Pancreas (tissue), 10 donors: Measurements from ENCODE around the gene MED25. TPM values are rescaled to one million over a fixed set of nuclear protein-coding genes. Genes with fewer than 3 reads are reported as not detected.
A peak's percentile ranks its signal among the peaks of the same experiment; 100 is the strongest.

Source experiments
- ATAC-seq, 4 donors: fragments of 200-7000 bp; cut with Tn5 transposase; one replicate each; pipeline versions ENCODE4 v1.8.0 to v1.9.1; 2020; ENCODE audit warnings: mild to moderate bottlenecking in 4 of 4, moderate library complexity in 4 of 4
- DNase-seq, 6 donors: peaks; one replicate each; pipeline ENCODE4 v3.0.0-alpha.2; 2020
- FAIRE-seq: peaks from 2 replicates; lab custom pipeline; 2012; peaks lifted over from hg19 to GRCh38; lab: Jason Lieb, UNC
- H3K27ac ChIP-seq, 4 donors: fragments of 200-600 bp; sonication (generic); 1 replicate in 3 of 4; 2 replicates in 1 of 4; pipeline versions ENCODE4 v1.5.0 to v1.8.0; 2020
- H3K27me3 ChIP-seq, 4 donors: fragments of 200-600 bp; one replicate each; pipeline ENCODE4 v1.8.0; 2021
- H3K36me3 ChIP-seq, 3 donors: fragments of 200-600 bp; sonication (generic) in 1 of 3; one replicate each; pipeline versions ENCODE4 v1.5.0 to v1.8.0; 2020 to 2021
- H3K4me1 ChIP-seq, 3 donors: fragments of 200-600 bp; one replicate each; pipeline ENCODE4 v1.8.0; 2021
- H3K4me3 ChIP-seq, 4 donors: fragments of 200-600 bp; sonication (generic) in 2 of 4; one replicate each; pipeline versions ENCODE4 v1.5.0 to v1.8.0; 2020 to 2021
- H3K9me3 ChIP-seq, 4 donors: fragments of 200-600 bp; one replicate each; pipeline ENCODE4 v1.8.0; 2021
- CTCF ChIP-seq, 4 donors: fragments of 200-600 bp; sonication (generic) in 3 of 4; IDR thresholded peaks; one replicate each; pipeline versions ENCODE4 v1.5.0 to v1.8.0; 2021; ENCODE audit warnings: antibody characterized with exemption in 4 of 4
- WGBS, 2 donors: extraction: QIAGEN DNeasy Blood & Tissue Kit; methylation state at CpG; one replicate each; pipeline ENCODE4 v1.1.7; 2013; 5-methylcytosine and 5-hydroxymethylcytosine counted together
- intact Hi-C, 3 donors: fragments of 100-400 bp; cut with DNase I; formaldehyde crosslinking; loops; one replicate each; pipeline versions ENCODE4 v1.11.1 to v1.14.2; 2022
- polyA plus RNA-seq, 2 donors: library from polyadenylated mRNA; stranded (reverse); fragments of 200-250 nt; gene quantifications; one replicate each; pipeline ENCODE4 v1.2.3, GENCODE V29; 2013
- total RNA-seq, 6 donors: library from RNA; stranded (reverse); fragmentation: NEBNext Ultra II Directional in 4 of 6; extraction: Animal tissue kit (Norgen Biotek cat#: 25700) in 4 of 6; gene quantifications; one replicate each; pipeline versions ENCODE4 v1.2.1 to v1.2.4, GENCODE V29; 2021 to 2023
- donor health status: healthy with polysubstance abuse.
- donor health status: DM: no; HTN: no; CAD: no; lungs with moderate emphysema.
- donor health status: DM: no; HTN: no; CAD: no.
- donor health status: control.
- donor health status: control.
- donor health status: Bipolar disorder and iron deficiency.
- donor health status: DM: yes; HTN: yes; CAD: no.
- donor health status: DM: no; HTN: no; CAD: no.
- donor health status: DM: no; HTN: no; CAD: no.
- donor health status: DM: yes; HTN: yes; CAD: no.

The MED25 gene
- total and polyA plus RNA-seq, 8 donors: 19.4 to 60.0 (median 27.8) TPM

DNA sequence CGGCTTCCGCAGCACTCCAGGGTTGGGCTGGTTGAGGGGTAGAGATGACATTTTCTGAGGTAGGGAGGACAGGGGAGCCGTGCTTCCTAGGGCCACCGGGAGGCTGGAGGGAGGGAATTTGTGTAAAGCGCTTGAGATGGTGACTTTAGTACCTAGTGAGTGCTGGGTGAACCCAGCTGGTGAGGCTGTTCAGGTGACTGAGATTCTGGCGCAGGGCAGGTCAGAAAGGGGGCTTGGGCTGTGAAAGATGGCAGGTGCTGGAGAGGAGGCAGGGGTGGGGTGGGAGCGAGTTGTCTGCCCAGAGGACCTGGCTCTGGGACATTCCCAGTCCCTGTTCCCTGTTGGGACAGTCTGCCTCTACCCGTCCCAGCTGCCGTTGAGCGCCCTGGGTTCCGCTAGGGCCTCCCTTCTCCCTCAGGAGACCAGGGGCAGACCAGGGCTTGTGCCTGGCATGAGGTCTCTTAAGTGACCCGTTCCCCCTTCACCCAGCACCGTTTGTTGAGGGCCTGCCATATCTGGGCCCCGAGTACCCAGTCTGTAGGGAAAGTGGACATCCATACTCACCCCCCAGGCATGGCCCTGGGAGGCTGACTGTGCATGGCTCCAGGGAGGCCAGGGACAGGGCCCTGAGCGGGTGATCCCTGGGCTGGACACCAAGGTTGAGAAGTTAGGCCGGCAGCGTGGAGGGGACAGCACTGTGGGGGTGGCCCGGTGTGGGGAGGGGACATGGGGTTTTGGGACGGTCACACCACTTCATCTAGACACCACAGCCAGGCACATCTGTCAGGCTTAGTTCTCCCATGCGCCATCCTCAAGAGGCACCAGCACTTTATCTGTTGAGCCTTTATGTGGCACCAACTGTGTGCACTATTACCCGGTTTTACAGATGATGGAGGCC lies 37.8 kb downstream of the MED25 start:
- H3K36me3 ChIP-seq: peaks cover 0 to 31% (median 10%) of the 10 kb centered on the region in 3 donors
- no peak overlapping the region for H3K27ac ChIP-seq
- ATAC-seq (no peak), FAIRE-seq (no peak), DNase-seq (peak in 2 of 6 donors; percentile 47 to 58)
- intact Hi-C loops: no loop called here
- H3K27me3 ChIP-seq: no peaks in the 10 kb centered on the region
- H3K4me3 ChIP-seq: no peak overlapping the region
- H3K4me1 ChIP-seq: peaks cover 0 to 3% (median 0%) of the 10 kb centered on the region in 3 donors
- 79 to 84% methylated on average over 20 to 21 of the region's 21 CpGs for WGBS, 2 donors
- TF ChIP-seq CTCF (IDR thresholded peaks at IDR 0.05): no peak
- H3K9me3 ChIP-seq: no peaks in the 10 kb centered on the region

GRCh38 chr19:49856574-49857021 lies 38.5 kb downstream of the MED25 start:
- H3K27me3 ChIP-seq: no peaks in the 10 kb centered on the region
- 91 to 92% methylated on average over 18 of the region's 18 CpGs for WGBS, 2 donors
- intact Hi-C loops: no loop called here
- H3K36me3 ChIP-seq: peaks cover 0 to 37% (median 10%) of the 10 kb centered on the region in 3 donors
- no peak for ATAC-seq
- no peaks in the 10 kb centered on the region for H3K9me3 ChIP-seq
- no peak overlapping the region for H3K4me3 ChIP-seq
- TF ChIP-seq CTCF (IDR thresholded peaks at IDR 0.05): no peak
- H3K4me1 ChIP-seq: peaks cover 0 to 3% (median 0%) of the 10 kb centered on the region in 3 donors
- no peak overlapping the region for H3K27ac ChIP-seq
- peak in 3 of 6 donors; percentile 45 to 79 (median 61) for DNase-seq
- no peak for FAIRE-seq

DNA sequence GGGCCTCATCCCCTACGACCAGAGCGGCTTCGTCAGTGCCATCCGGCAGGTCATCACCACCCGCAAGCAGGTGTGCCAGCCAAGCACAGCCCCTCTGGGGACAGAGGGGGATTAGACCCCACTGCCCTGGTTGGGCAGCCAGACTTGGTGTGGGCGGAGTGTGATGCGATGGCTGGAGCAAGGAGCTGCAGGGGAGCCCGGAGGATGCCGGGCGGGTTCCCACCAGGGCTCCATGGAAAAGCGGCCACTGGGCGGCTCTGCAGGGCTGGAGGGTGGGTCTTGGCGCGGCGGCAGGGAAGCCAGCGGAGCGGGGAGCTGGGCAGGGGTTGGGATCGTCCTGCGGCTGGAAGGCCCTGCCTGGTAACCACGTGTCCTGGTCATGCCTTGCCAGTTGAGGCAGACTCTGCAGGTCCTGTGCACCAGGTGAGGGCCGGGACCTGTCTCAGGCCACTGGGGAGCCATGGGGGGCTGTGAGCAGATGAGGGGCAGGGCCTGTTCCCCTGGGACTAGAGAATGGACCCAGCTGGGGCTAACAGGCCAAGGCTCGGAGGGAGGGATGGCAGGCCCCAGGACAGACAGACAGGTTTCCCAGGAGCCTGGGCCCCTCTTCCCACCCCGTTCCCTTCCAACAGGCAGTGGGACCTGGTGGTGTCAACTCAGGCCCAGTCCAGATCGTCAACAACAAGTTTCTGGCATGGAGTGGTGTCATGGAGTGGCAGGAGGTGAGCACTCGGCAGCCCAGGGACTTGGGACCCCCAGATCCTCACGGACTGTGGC lies 39.2 kb downstream of the MED25 start:
- Histone ChIP-seq H3K27ac (no peak overlapping the region), H3K27me3 (no peaks in the 10 kb centered on the region), H3K36me3 (peaks cover 0 to 38% (median 10%) of the 10 kb centered on the region in 3 donors), H3K4me1 (peaks cover 0 to 3% (median 0%) of the 10 kb centered on the region in 3 donors), H3K4me3 (no peak overlapping the region), H3K9me3 (no peaks in the 10 kb centered on the region)
- no peak for FAIRE-seq
- TF ChIP-seq CTCF (IDR thresholded peaks at IDR 0.05): no peak
- DNase-seq: peak in 3 of 6 donors; percentile 52 to 79 (median 58)
- intact Hi-C loops: no loop called here
- ATAC-seq: no peak
- WGBS, 2 donors: 93% methylated on average over 26 of the region's 26 CpGs

GRCh38 chr19:49857838-49858087 lies 39.7 kb downstream of the MED25 start:
- intact Hi-C loops: no loop called here
- peaks cover 0 to under 1% (median 0%) of the 10 kb centered on the region in 3 donors for H3K4me1 ChIP-seq
- H3K4me3 ChIP-seq: no peak overlapping the region
- no peak for DNase-seq
- no peaks in the 10 kb centered on the region for H3K9me3 ChIP-seq
- no peak for TF ChIP-seq CTCF (IDR thresholded peaks at IDR 0.05)
- H3K27ac ChIP-seq: no peak overlapping the region
- no peak for FAIRE-seq
- peaks cover 0 to 38% (median 10%) of the 10 kb centered on the region in 3 donors for H3K36me3 ChIP-seq
- H3K27me3 ChIP-seq: no peaks in the 10 kb centered on the region
- 88 to 94% methylated on average over 5 of the region's 5 CpGs for WGBS, 2 donors
- ATAC-seq: no peak
